Measurements from ENCODE around the gene FOXP1.

The FOXP1 gene

DNA sequence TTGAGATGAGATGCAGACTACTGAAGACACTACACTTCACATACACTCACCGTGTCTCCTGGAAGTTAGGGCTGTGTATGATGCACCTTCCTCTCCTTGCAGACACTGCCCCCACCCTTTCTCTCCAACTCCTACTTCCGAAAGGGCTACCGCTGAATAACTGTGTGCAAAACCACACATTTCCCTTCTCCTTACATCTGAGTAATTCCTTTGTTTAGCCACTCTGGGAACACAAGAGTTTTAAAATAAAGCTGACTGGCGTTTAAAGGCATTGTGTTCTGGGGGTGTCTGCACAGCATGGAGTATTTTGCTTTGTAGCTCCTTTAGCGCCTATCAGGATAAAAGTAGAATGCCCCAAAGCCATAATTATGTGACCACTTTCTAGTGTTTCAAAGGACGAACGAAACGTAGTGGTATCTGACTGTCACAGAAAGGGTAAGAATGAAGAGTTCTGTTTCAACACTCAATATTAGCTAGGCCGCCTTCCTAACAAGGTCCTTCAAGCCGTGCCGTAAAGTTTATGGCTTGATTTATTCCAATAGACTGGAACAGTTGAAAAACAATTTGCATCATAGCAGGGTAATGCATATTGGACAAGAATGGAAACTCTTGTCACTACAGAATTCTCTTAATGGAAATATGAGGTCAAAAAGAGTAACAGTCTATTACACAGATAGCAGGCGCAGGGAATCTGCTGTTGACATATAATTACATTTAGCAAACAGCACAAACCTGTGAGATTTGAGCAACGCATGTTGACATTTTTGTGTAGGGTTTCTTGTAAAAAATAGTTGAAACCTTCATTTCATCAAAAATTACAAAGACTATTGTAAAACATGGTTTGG lies 619.9 kb downstream of the FOXP1 start:
- Histone ChIP-seq H3K27ac (ENCODE audit: low read depth, low read length) (no peak overlapping the region), H3K79me2 (ENCODE audit: control insufficient read depth, insufficient read depth, low read length, unreplicated experiment) (no peaks in the 10 kb centered on the region), H3K4me3 (ENCODE audit: low read depth, low read length) (no peak overlapping the region), H3K4me1 (ENCODE audit: control insufficient read depth, insufficient read depth, low read length, unreplicated experiment) (no peaks in the 10 kb centered on the region), H3K27me3 (ENCODE audit: insufficient read depth, low read length) (no peaks in the 10 kb centered on the region), H2AFZ (ENCODE audit: low read length, unreplicated experiment) (no peak overlapping the region), H3K36me3 (ENCODE audit: insufficient read depth, low read length) (peaks cover 43% of the 10 kb centered on the region)

DNA sequence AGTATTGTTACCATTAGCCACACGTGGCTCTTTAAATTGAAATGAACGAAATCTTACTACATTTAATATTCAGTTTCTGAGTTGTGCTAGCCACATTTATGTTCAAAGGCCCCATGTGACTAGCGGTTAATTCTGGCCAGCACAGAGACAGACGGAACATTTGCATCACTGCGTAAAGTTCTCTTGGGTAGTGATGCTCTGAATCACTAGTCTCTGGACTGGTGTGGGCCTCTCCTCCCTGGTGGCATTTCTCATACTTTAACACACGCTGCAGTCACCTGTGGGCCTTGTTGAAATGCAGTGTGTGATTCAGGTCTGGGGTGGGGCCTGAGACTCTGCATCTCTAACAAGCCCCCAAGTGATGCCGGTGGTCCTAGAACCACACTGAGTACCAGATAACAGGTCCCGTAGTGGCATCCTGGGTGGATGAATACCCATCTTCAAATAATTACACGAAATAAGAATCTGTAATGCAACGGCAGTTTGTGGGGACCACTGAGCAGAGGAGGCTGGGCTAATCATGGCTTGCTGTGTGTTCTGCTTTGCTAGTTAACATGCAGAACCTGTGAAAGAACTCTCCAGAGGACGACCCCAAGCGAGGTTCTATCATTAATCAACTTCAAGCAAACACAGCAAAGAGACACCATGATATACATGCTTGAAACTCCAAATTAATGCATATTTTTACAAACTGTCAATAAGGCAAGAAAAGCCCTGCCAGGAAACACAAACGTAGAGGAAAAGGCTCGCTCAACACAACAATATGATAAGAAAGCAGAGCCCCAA lies 623.8 kb downstream of the FOXP1 start:
- Histone ChIP-seq H3K79me2 (ENCODE audit: control insufficient read depth, insufficient read depth, low read length, unreplicated experiment) (no peaks in the 10 kb centered on the region), H3K27me3 (ENCODE audit: insufficient read depth, low read length) (no peaks in the 10 kb centered on the region), H3K27ac (ENCODE audit: low read depth, low read length) (no peak overlapping the region), H3K4me1 (ENCODE audit: control insufficient read depth, insufficient read depth, low read length, unreplicated experiment) (no peaks in the 10 kb centered on the region), H2AFZ (ENCODE audit: low read length, unreplicated experiment) (no peak overlapping the region), H3K4me3 (ENCODE audit: low read depth, low read length) (no peak overlapping the region), H3K36me3 (ENCODE audit: insufficient read depth, low read length) (peaks cover 34% of the 10 kb centered on the region)

DNA sequence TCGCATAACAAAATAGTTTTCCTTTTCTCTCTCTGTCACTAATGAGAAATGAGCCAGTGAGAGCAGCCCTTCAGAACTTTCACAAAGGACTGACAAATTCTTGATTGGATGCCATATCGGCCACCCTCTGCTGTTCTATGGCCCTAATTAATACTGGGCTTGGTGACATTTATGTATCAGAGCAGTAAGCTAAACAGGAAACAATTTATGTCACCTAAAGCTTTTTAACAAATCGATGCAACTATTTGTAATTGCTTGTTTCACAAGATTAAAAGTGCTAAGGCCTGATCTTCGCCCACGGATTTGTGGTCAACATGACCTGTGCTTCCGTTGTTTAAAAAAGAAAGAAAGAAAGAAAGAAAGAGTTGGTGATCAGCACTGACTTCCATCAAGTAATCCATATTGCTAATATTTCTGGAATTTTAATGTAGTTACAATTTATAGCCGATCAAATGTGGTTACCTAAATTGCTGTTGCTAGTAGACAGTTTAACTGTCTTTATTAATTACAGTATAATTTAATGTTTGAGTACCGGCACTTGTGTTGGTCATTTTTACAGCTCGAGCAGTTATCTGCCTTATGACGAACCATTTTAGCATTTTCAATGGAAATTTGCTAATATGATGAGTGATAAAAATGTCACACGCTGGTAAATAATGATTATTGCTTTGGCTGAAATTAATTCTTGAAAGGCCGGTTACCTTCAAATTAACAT lies 631.3 kb downstream of the FOXP1 start:
- H2AFZ ChIP-seq (ENCODE audit: low read length, unreplicated experiment) = no peak overlapping the region
- no peak overlapping the region for H3K27ac ChIP-seq (ENCODE audit: low read depth, low read length)
- H3K36me3 ChIP-seq (ENCODE audit: insufficient read depth, low read length) = peaks cover 3% of the 10 kb centered on the region; the same call in 1 of the 2 replicates
- H3K79me2 ChIP-seq (ENCODE audit: control insufficient read depth, insufficient read depth, low read length, unreplicated experiment) = no peaks in the 10 kb centered on the region
- H3K27me3 ChIP-seq (ENCODE audit: insufficient read depth, low read length) = no peaks in the 10 kb centered on the region
- H3K4me3 ChIP-seq (ENCODE audit: low read depth, low read length) = no peak overlapping the region
- no peaks in the 10 kb centered on the region for H3K4me1 ChIP-seq (ENCODE audit: control insufficient read depth, insufficient read depth, low read length, unreplicated experiment)

DNA sequence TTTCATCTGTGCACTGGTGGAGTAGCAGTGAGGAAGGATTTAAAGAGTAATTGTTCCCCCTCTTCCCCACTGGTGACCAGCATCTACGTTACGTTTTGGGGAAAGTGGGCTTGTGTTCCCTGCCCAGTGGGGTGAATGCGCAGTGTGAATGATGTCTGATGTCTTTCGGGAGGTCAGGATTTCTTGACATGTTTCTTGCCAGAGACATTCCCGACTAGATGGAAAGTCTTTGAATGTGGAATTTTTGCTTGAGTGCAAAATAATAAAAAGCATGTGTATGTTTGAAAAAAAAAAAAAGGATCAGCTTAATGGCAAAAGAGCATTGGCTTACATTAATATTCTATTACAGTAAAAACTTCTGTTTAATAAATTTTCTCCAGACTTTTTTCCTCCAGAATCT lies 632.2 kb downstream of the FOXP1 start:
- Histone ChIP-seq H3K79me2 (ENCODE audit: control insufficient read depth, insufficient read depth, low read length, unreplicated experiment) (no peaks in the 10 kb centered on the region), H2AFZ (ENCODE audit: low read length, unreplicated experiment) (no peak overlapping the region), H3K27ac (ENCODE audit: low read depth, low read length) (no peak overlapping the region)

DNA sequence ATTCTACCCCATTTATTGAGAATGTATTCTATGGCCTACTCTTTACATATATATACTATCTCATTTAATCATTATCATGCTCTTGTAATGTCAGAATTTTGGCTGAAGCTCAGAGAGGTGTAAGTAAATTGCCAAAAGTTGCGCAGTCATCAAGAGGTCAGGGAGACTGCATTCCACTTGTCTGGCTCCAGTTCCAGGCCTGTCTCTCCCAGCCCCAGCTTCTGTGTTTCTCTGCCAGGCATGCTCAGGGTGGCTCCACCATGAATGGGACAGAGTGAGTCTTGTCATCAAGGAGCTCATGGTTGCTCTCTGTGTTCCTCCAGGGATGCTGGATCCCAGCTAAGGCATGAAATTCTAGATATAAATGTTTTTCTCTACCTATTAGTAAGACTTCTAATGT lies 635.9 kb downstream of the FOXP1 start:
- Histone ChIP-seq H3K27ac (ENCODE audit: low read depth, low read length) (no peak overlapping the region), H3K36me3 (ENCODE audit: insufficient read depth, low read length) (no peaks in the 10 kb centered on the region), H3K4me3 (ENCODE audit: low read depth, low read length) (no peak overlapping the region), H3K79me2 (ENCODE audit: control insufficient read depth, insufficient read depth, low read length, unreplicated experiment) (no peaks in the 10 kb centered on the region), H3K4me1 (ENCODE audit: control insufficient read depth, insufficient read depth, low read length, unreplicated experiment) (no peaks in the 10 kb centered on the region), H3K27me3 (ENCODE audit: insufficient read depth, low read length) (no peaks in the 10 kb centered on the region), H2AFZ (ENCODE audit: low read length, unreplicated experiment) (no peak overlapping the region)

More for the DNA sequence above, 632.2 kb downstream of the FOXP1 start:
- no peaks in the 10 kb centered on the region for H3K27me3 ChIP-seq (ENCODE audit: insufficient read depth, low read length)
- no peaks in the 10 kb centered on the region for H3K4me1 ChIP-seq (ENCODE audit: control insufficient read depth, insufficient read depth, low read length, unreplicated experiment)
- no peak overlapping the region for H3K4me3 ChIP-seq (ENCODE audit: low read depth, low read length)
- H3K36me3 ChIP-seq (ENCODE audit: insufficient read depth, low read length) = 0 out of 2 replicates have a peak, but pooled peaks cover 3% of the 10 kb centered on the region

DNA sequence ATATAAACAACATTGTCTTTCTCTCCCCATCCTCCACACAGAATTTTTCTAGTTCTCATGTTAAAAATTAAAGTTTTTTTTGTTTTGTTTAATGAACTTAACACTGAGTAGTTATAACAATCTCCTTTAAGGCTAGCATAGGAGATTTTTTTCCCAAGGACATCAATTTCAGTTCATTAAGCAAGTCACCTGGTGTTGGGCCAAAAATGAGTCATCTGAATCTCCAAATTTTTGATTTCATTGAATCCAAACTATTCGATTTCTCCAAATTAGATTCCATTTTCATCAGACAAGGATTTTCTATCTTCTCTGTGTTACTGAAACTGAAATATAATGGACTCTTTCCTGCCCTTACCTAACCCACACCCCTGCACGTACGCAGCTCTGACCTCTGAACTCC lies 639.6 kb downstream of the FOXP1 start:
- no peaks in the 10 kb centered on the region for H3K27me3 ChIP-seq (ENCODE audit: insufficient read depth, low read length)
- H3K36me3 ChIP-seq (ENCODE audit: insufficient read depth, low read length) = no peaks in the 10 kb centered on the region
- H3K4me1 ChIP-seq (ENCODE audit: control insufficient read depth, insufficient read depth, low read length, unreplicated experiment) = no peaks in the 10 kb centered on the region
- H3K4me3 ChIP-seq (ENCODE audit: low read depth, low read length) = no peak overlapping the region
- H2AFZ ChIP-seq (ENCODE audit: low read length, unreplicated experiment) = no peak overlapping the region
- no peak overlapping the region for H3K27ac ChIP-seq (ENCODE audit: low read depth, low read length)
- H3K79me2 ChIP-seq (ENCODE audit: control insufficient read depth, insufficient read depth, low read length, unreplicated experiment) = no peaks in the 10 kb centered on the region

DNA sequence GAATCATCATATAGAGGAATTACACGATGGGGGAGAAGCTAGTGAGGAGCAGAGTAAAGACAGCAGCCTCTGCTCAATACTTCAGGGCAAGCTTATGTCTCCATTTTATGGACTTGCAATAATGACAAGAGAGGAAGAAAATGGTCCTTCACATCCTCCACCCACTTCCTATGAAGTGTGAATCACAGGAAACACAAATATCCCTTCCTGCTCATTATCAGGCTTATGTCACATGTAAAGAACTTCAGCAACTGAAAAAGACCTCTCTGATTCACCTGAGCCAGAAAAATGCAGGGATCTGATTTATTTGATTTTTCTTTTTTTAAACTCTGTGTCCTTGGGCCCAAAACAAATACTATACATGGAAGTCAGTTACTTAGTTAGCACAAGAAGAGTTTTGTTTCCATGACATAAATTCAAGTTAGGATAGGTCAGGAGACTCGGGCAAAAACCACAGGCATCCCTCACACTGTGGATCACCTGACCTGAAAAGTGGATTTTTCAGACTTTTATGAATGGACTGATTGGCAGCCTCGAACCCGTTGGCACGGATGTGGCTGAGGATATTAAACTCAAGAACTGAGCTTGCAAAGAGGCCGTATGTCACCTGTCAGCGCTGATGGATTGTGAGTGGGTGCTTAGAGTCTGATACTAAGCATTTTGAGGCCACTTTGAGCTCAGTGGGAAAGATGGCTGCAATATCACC lies 650.3 kb downstream of the FOXP1 start:
- no peak overlapping the region for H3K27ac ChIP-seq (ENCODE audit: low read depth, low read length)
- H3K36me3 ChIP-seq (ENCODE audit: insufficient read depth, low read length) = no peaks in the 10 kb centered on the region
- peaks cover 7% of the 10 kb centered on the region for H3K4me1 ChIP-seq (ENCODE audit: control insufficient read depth, insufficient read depth, low read length, unreplicated experiment)
- H2AFZ ChIP-seq (ENCODE audit: low read length, unreplicated experiment) = no peak overlapping the region
- no peaks in the 10 kb centered on the region for H3K79me2 ChIP-seq (ENCODE audit: control insufficient read depth, insufficient read depth, low read length, unreplicated experiment)
- H3K4me3 ChIP-seq (ENCODE audit: low read depth, low read length) = no peak overlapping the region
- H3K27me3 ChIP-seq (ENCODE audit: insufficient read depth, low read length) = no peaks in the 10 kb centered on the region

DNA sequence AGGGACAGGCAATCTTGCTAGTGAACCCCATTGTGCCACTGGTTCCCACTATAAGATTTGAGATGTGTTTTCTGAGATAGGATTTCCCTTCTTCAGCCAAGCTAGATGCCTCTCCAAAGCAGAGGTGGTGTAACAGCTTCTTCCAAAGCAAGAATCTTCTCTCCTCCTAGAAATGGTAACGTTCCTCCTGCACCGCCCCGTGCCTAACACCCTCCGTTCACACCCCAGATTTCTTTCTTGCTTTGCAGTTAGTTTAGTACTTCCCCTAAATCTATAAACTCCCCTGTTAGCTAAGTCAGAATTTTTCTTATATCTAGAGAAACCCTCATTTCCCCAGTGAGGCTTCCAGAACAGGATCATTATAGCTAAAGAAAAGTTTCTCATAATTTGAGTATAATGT lies 653.5 kb downstream of the FOXP1 start:
- no peak overlapping the region for H2AFZ ChIP-seq (ENCODE audit: low read length, unreplicated experiment)
- no peak overlapping the region for H3K4me3 ChIP-seq (ENCODE audit: low read depth, low read length)
- H3K4me1 ChIP-seq (ENCODE audit: control insufficient read depth, insufficient read depth, low read length, unreplicated experiment) = peaks cover 7% of the 10 kb centered on the region

DNA sequence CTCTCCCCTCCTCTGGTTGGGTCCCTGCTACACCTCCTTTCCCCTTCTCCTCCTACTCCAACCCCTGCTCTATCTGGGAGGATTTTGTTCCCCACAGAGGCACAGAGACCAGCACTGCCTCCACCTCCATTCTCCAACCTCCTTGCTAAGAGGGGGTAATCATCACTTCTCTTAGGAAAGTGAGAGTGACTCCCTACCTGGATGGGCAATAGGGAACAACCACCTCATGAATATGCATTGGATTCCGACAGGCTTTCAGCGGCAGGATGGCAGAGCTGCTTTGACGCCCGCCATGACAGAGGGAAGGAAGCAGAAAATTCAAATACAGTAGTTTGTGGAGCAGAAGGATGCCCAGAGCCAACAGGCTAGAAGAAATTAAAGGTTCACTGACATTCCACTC lies 656.3 kb downstream of the FOXP1 start:
- H3K4me3 ChIP-seq (ENCODE audit: low read depth, low read length) = no peak overlapping the region
- H3K36me3 ChIP-seq (ENCODE audit: insufficient read depth, low read length) = no peaks in the 10 kb centered on the region

More for the DNA sequence above, 653.5 kb downstream of the FOXP1 start:
- Histone ChIP-seq H3K27me3 (ENCODE audit: insufficient read depth, low read length) (no peaks in the 10 kb centered on the region), H3K27ac (ENCODE audit: low read depth, low read length) (no peak overlapping the region), H3K36me3 (ENCODE audit: insufficient read depth, low read length) (no peaks in the 10 kb centered on the region), H3K79me2 (ENCODE audit: control insufficient read depth, insufficient read depth, low read length, unreplicated experiment) (no peaks in the 10 kb centered on the region)

DNA sequence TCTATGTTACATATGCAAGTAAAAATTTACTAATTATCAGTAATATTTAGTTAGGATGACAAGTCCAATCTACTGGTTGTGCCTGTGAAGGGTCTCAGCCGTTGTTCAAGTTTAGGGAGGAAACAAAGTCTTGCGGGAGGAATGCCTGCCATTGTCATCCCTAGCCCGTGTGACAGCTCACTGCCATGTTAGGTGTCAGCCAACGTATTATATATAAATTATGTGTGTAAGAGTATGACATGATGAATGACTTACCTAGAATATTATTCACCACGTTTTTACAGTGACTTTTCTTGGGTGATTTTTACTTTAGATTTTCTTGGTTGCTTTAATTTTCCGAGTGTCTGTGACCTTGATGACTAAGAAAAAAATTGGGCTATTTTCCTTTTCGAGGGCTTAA lies 656.7 kb downstream of the FOXP1 start:
- Histone ChIP-seq H2AFZ (ENCODE audit: low read length, unreplicated experiment) (no peak overlapping the region), H3K27ac (ENCODE audit: low read depth, low read length) (no peak overlapping the region), H3K4me3 (ENCODE audit: low read depth, low read length) (no peak overlapping the region), H3K79me2 (ENCODE audit: control insufficient read depth, insufficient read depth, low read length, unreplicated experiment) (no peaks in the 10 kb centered on the region), H3K4me1 (ENCODE audit: control insufficient read depth, insufficient read depth, low read length, unreplicated experiment) (no peaks in the 10 kb centered on the region), H3K36me3 (ENCODE audit: insufficient read depth, low read length) (no peaks in the 10 kb centered on the region), H3K27me3 (ENCODE audit: insufficient read depth, low read length) (no peaks in the 10 kb centered on the region)

More for the DNA sequence above, 656.3 kb downstream of the FOXP1 start:
- Histone ChIP-seq H2AFZ (ENCODE audit: low read length, unreplicated experiment) (no peak overlapping the region), H3K27me3 (ENCODE audit: insufficient read depth, low read length) (no peaks in the 10 kb centered on the region), H3K79me2 (ENCODE audit: control insufficient read depth, insufficient read depth, low read length, unreplicated experiment) (no peaks in the 10 kb centered on the region), H3K4me1 (ENCODE audit: control insufficient read depth, insufficient read depth, low read length, unreplicated experiment) (no peaks in the 10 kb centered on the region), H3K27ac (ENCODE audit: low read depth, low read length) (no peak overlapping the region)
